ENCODE data around the gene MET.
"Not testable (repeated sequence)": the region's sequence is repeated elsewhere in the genome, so short reads cannot be mapped to it uniquely, and the experiment has no call there.

The MET gene

DNA sequence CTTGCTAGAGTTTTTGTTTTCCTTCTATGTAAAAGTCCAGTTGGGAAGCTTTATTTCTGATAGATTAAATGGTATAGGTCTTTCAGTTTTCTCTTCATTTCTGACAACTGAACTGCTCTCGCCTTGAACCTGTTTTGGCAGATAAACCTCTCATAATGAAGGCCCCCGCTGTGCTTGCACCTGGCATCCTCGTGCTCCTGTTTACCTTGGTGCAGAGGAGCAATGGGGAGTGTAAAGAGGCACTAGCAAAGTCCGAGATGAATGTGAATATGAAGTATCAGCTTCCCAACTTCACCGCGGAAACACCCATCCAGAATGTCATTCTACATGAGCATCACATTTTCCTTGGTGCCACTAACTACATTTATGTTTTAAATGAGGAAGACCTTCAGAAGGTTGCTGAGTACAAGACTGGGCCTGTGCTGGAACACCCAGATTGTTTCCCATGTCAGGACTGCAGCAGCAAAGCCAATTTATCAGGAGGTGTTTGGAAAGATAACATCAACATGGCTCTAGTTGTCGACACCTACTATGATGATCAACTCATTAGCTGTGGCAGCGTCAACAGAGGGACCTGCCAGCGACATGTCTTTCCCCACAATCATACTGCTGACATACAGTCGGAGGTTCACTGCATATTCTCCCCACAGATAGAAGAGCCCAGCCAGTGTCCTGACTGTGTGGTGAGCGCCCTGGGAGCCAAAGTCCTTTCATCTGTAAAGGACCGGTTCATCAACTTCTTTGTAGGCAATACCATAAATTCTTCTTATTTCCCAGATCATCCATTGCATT, 27.1 kb downstream of the MET start:
- DNase-seq = peak; percentile 95

DNA sequence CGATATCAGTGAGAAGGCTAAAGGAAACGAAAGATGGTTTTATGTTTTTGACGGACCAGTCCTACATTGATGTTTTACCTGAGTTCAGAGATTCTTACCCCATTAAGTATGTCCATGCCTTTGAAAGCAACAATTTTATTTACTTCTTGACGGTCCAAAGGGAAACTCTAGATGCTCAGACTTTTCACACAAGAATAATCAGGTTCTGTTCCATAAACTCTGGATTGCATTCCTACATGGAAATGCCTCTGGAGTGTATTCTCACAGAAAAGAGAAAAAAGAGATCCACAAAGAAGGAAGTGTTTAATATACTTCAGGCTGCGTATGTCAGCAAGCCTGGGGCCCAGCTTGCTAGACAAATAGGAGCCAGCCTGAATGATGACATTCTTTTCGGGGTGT, 27.7 kb downstream of the MET start:
- DNase-seq = no peak

DNA sequence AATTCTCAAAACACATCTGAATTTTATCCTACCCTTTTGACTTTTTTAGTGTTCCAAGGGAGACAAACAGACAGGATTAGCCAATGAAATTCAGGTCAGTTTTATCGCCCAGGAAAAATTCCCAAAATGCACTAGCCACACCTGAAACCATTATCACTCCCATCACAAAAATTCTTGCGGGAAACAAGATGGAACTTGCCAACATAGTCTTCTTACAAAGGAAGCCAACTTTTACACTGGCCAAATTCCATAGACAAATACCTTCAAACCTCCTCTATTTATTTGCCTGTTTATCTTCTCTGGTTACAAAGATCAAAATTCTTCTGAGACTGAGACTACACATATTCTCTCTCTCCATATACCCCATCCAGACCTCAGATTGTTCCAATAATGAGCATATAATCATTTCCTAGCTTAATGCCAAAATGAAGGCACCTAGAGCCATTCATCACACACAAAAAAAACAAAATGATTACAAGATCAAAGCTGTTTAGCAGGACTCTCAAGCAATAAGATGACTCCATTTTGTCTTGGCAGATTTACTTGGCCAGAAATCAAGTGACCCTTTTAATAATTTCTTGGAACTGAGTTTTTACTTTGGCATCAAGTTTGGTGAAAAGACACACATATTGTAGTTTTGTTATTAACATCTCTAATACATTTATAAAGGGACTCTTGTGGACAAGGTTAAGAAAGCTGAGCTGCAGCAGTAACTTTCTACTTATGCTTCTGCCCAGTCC, 30.2 kb downstream of the MET start:
- no peak for DNase-seq

- DNase-seq = no peak
Observed at GRCh38 chr7:116704650-116705228, 32.7 kb downstream of the MET start.

GRCh38 chr7:116705419-116705818, 33.4 kb downstream of the MET start:
- no peak for DNase-seq

- no peak for DNase-seq
Observed at GRCh38 chr7:116706668-116707126, 34.7 kb downstream of the MET start.

- DNase-seq = no peak
Observed at GRCh38 chr7:116707289-116707688, 35.3 kb downstream of the MET start.

DNA sequence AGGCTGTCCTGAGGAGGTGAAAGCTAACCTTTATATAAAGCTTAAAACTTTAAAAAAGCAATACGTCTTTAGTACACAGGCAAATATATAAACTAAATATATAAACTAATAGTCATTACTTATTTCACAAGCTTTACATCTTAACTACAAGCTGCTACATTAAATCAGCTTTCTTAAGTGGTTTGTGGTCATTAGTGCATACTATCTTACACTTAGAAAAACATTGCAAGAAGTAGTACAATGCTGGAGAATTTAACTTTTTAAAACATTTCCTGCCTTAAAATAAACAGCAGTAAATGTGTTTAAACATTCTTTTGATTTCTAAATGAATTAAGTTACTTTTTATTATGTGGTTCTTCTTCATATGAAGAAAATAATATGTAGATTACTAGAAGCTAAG, 36.3 kb downstream of the MET start:
- DNase-seq = no peak

- no peak for DNase-seq
Observed at GRCh38 chr7:116708861-116709260, 36.9 kb downstream of the MET start.

- no peak for DNase-seq
Observed at GRCh38 chr7:116709336-116709735, 37.3 kb downstream of the MET start.

GRCh38 chr7:116710764-116711452, 38.9 kb downstream of the MET start:
- DNase-seq = peak; percentile 75

DNA sequence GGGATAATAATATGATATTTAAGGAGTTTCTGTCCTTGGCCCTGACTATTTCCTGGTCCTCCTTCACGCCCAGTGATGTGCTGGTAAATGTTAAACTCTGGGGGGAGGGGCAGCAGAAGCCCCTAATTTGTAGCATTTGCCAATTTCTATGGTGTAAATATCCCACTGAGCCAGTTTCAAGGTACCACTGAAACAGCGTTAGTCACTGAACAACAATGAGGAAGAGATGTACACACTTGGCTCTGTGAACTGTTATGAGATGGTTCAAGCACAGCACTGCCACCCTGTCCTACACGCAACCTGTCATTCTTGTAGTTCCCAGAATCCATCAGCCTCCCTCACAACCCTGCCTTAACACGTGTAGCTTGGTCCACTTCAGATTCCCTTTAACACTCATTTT, 39.8 kb downstream of the MET start:
- no peak for DNase-seq

- DNase-seq = no peak
Observed at GRCh38 chr7:116713500-116713899, 41.5 kb downstream of the MET start.

DNA sequence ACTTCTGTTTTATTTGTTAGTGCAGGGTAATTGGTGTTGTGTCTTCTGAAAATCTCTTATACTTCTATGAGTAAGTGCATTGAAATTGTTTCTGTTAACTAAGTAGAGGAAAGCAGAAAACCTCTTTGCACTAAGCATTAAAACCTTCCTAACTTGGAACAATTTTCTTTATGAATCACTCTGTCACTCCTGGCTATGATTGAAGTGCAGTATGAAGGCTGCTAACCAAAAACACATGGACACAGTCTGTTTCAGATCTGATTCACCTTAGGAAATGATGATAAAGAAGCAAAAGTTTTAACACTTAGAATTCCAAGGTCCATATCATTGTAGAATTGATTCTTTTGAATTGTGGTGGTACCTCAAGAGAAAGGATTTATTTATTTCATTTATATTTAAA, 41.9 kb downstream of the MET start:
- no peak for DNase-seq

GRCh38 chr7:116715077-116715476, 43.1 kb downstream of the MET start:
- DNase-seq = no peak

DNA sequence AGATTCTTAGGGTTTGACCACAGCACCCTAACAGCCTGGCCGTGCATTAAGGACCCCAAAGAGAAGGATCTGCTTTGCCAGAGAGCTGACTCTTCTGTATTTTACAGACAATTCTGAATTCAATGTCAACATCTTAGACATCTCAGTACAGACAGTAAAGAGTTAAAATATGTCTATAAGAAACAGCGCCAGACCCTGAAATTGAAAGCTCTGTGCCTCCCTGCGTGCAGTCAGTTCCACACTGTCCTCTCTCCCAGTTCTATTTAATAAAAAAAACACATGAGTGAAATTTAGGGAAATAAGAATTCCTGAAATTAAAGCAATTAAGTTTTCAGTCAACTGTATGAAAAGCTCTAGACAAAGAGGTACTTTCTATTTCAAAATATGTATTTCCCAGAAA, 45.1 kb downstream of the MET start:
- DNase-seq = no peak

GRCh38 chr7:116723959-116724529, 52.0 kb downstream of the MET start:
- not testable (repeated sequence) for DNase-seq

- no peak for DNase-seq
Observed at GRCh38 chr7:116724560-116725231, 52.7 kb downstream of the MET start.

GRCh38 chr7:116726149-116726548, 54.2 kb downstream of the MET start:
- DNase-seq = no peak

- no peak for DNase-seq
Observed at GRCh38 chr7:116726713-116727431, 54.9 kb downstream of the MET start.

GRCh38 chr7:116727432-116728009, 55.5 kb downstream of the MET start:
- no peak for DNase-seq
